Measurements from ENCODE around the gene CPNE5. TPM values are rescaled to one million over a fixed set of nuclear protein-coding genes. Genes with fewer than 3 reads are reported as not detected.

Gene CPNE5
- total RNA-seq, 1 donor from 2014 or later: 2.2 TPM

DNA sequence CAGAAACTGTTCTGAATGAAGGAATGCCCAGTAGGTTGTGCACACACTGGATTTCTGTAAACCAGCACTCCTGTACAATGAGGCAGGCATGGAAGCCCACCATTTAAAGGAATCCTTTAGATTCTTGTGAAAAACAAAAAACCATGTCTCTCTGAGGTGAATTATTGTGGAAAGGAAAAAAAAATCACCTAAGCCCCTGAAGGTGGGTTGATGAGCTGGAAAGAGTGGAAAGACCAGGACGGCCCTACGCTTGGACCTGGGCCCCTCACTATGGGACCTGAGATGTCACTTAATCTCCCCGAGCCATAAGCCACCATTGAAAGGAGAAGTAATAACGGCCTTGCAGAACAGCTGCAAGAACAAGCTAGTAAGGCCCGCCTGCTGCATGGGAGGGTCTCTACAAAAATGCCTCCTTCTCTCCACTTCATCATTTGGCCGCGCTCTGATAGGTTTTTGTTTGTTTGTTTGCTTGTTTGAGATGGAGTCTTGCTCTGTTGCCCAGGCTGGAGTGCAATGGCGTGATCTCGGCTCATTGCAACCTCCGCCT, 72.8 kb downstream of the CPNE5 start:
- intact Hi-C loops (cut with micrococcal nuclease): loop anchor here (1.0 to 10.0 kb wide), 5 partner anchors 16 to 438 kb away; no protein-coding TSS in a partner anchor

DNA sequence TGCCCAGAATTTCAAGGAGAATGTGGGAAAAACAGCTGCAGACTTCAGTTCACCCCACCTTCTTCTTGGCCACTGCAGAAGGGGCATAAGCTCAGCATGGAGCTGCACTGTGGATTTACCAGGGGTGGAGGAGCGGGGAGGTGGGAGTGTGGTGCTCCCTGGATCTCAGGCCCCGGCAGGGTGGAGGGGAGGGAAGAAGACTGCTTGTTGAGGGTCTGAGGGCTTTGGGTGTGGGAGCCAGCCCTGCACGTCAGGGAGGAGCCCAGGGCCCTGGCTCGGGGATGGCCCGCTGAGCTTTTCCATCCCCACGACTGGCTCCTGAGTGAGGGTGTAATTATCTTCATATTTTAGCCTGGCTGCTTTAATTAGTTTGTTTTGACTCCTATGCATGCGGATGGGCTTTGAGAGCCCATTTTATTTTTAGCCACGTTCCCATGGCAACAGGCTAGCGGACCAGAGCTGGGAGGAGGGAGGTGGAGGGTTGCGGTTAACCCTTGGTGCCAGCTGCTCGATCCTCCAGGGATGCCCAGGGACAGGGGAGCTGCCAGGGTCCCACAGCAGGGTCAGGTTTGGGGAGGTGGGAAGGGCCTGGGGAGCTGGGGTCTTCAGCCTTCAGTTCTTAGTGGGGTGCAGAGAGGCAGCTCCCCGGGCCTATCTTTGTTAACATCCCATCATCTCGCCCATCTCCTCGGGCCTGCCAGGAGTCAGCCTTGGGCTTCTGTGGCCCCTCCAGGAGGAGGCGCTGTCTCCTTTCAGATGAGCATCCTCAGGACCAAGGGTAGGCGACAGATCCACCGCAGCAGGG, 73.4 kb downstream of the CPNE5 start:
- intact Hi-C loops (cut with micrococcal nuclease): loop anchor here (1.0 to 10.0 kb wide), 5 partner anchors 17 to 439 kb away; no protein-coding TSS in a partner anchor

- intact Hi-C loops (cut with micrococcal nuclease): loop anchor here (5.0 to 10.0 kb wide), 2 partner anchors 112 to 440 kb away; no protein-coding TSS in a partner anchor
Observed at GRCh38 chr6:36765190-36765589, 74.1 kb downstream of the CPNE5 start.

DNA sequence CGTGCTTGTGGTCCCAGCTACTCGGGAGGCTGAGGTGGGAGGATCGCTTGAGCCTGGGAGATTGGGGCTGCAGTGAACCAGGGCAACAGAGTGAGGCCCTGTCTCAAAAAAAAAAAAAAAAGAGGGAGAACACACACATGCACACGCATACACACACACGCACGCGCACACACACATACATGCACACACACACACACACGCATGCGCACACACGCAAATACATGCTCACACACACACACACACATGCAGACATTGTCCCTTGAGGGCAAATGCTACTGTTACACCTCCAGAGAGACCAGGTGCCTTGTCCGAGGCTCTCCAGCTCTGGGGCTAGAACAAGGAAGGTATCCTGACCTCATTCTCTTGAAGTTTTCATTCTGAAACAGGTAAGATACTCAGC, 77.1 kb downstream of the CPNE5 start:
- intact Hi-C loops (cut with micrococcal nuclease): loop anchor here (10.0 kb wide), 1 partner anchor 443 kb away; no protein-coding TSS in a partner anchor

GRCh38 chr6:36760685-36761435, 78.4 kb downstream of the CPNE5 start:
- intact Hi-C loops (cut with micrococcal nuclease): loop anchor here (10.0 kb wide), 1 partner anchor 444 kb away; no protein-coding TSS in a partner anchor

GRCh38 chr6:36759148-36759759, 80.0 kb downstream of the CPNE5 start:
- intact Hi-C loops (cut with micrococcal nuclease): loop anchor here (1.0 to 5.0 kb wide), 7 partner anchors 78 to 417 kb away; partner anchors contain the start of genes KCTD20, PXT1 and STK38

DNA sequence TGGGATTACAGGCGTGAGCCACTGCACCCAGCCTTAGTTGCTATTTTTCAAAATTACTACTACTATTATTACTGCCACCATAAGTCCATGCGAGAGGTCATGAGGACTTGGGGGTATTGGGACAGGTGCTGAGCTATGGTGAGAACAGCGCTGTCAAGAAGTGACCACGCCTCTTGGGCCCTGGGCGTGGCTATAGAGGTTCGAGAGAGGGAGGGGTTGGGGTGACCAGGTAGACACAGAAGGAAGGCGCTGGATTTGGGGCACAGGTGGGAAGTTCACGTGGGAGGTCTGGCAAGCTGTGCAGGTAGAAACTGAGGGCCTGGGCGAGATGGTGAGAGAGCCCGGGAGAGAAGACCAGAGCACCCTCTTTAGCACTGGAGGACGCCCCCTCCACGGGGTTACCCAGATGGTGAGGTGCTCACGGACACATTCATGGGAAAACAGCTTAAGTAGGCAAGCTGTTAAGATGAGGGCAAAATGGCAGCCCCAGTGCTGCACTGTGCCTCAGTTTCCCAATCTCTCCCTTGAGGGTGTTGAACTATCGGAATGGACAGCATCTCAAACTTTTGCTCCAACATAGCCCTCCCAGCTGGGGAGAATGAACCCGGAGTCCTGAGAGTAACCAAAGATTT, 80.6 kb downstream of the CPNE5 start:
- intact Hi-C loops (cut with micrococcal nuclease): loop anchor here (1.0 to 5.0 kb wide), 7 partner anchors 78 to 416 kb away; partner anchors contain the start of genes KCTD20, PXT1 and STK38

GRCh38 chr6:36757943-36758508, 81.2 kb downstream of the CPNE5 start:
- intact Hi-C loops (cut with micrococcal nuclease): loop anchor here (2.0 to 5.0 kb wide), 5 partner anchors 77 to 416 kb away; partner anchors contain the start of genes KCTD20, PXT1 and STK38

DNA sequence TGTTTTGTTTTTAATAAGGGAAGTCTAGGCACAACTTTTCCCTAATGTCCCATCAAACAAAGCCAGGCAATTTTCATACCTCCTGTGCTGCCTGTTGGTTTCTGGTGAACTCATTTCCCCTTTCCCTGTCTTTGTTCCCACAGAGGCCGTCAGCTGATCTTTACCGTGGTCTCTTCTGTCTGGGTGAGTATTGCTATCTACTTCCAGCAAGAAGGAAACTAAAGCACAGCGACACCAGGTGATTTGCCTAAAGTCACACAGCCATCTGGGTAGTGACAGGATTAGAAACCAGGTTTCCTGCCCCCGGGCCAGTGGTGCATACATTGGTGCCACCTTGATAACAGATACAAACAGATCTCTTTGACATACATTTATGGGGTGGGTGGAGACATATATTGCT, 82.0 kb downstream of the CPNE5 start:
- intact Hi-C loops (cut with micrococcal nuclease): loop anchor here (5.0 kb wide), 4 partner anchors 210 to 415 kb away; partner anchors contain the start of genes KCTD20, PXT1 and STK38

- intact Hi-C loops (cut with micrococcal nuclease): loop anchor here (5.0 kb wide), 4 partner anchors 209 to 414 kb away; partner anchors contain the start of genes KCTD20, PXT1 and STK38
Observed at GRCh38 chr6:36756786-36757185, 82.5 kb downstream of the CPNE5 start.

DNA sequence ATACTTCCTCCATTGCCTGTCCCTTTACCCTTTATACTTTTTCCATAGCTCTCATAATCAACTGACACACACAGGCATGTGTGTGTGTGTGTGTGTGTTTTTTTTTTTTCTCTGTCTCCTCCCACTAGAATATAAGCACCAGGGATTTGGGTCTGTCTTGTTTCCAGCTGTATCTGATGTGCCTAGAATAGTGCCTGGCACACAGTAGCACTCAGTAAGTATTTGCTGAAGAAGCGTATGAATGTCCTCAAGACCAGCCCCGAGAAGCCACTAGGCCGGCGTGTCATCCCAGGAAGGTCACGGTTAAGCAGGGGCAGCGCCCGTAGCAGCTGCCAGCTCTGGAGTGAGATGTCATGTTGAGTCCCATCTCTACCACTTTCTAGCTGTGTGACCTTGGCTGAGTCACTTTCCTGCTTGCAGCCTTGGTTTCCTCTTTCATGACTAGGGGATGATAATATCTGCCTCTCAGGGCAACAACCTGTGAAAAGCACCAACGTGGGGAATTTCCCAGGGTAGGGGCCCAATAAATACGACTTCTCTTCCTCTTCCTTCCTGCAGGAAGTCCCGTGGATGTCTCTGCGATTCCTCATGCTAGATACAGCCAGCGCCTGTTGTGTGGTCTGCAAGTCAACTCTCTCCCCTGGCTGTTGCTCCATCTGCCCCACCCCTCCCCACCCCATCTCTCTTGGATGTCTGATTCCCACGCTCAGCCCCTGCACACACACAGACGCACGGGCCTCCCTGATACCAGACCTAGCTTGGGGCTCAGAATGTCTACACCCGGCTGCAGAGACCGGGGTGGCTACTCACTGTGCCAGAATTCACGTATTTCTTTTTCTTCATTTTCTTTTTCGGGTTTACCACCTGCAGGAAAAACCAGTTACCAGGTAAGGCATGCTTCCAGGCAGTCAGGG, 83.6 kb downstream of the CPNE5 start:
- intact Hi-C loops (cut with micrococcal nuclease): loop anchor here (5.0 kb wide), 4 partner anchors 208 to 413 kb away; partner anchors contain the start of genes KCTD20, PXT1 and STK38

DNA sequence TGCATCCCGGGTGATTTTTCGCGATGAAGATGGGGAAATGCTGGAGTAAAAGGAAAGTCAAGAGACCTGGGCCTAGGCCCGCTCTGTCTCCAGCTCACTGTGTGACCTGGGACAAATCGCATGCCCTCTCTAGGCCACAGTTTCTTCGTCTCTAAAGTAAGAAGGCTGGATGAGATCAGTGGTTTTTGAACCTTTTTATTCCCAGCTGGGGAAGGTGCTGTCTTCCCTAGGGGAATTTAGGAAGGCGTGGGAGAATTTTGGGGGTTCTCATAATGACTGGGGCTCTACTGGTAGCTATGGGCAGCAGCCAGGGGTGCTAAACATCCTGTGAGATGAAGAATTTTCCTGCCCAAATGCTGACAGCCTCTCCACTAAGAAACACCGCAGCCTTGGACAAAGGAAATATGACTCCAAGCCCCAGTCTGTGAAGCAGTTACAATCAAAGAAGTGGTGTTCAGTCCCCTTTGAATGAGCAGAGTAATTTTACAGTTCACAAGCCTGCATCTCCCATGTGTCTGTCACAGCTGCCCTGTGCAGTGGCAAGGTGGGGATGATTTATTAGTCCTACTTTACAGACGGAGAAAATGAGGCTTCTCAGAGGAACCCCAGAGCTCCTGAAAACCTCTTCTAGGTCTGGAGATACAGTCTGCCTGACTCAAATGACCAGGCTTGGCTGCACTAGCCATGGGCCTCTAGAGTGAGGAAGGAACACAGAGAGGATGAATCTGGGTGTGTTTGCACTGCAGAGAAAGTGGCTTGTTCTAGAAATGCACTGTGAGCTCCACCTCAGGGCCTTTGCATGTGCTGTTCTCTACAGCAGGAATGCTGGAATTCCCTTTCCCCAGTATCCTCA, 84.4 kb downstream of the CPNE5 start:
- intact Hi-C loops (cut with micrococcal nuclease): loop anchor here (5.0 kb wide), 4 partner anchors 208 to 413 kb away; partner anchors contain the start of genes KCTD20, PXT1 and STK38

DNA sequence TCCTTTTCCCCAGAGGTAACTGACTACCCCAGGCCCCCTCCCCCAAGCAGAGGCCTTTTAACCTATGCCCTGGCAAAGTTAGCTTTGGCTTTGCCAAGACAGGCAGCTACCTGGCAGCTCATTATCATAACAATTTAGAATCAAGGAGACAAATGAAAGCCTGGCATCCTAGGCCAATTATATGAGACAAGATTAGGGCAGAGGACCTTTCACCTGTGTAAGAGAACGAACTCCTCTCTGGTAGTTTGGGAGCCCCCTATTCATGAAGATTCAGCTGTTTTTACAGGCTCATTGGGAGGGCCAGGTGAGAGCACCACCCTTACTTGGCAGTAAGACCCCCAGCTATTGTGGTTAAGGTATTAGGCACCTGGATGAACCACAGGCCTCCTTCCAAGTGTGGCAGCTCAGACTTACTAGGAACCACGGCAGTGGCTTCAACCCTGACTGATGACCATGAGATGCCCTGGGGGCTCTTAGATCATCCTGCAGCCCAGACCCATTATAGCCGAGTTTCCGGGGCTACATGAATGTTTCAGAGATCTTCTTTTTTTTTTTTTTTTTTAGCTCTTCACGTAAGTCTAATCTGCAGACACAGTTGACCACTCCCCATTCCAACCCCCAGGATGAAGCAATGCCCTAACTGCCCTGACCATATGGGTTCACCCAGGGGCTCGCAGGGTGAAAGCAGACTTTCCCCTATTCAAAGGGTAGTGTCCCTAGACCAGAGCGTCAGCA, 85.4 kb downstream of the CPNE5 start:
- intact Hi-C loops (cut with micrococcal nuclease): no loop called here

- intact Hi-C loops (cut with micrococcal nuclease): no loop called here
Observed at GRCh38 chr6:36752886-36753506, 86.2 kb downstream of the CPNE5 start.

GRCh38 chr6:36752187-36752885, 86.9 kb downstream of the CPNE5 start:
- intact Hi-C loops (cut with micrococcal nuclease): no loop called here

- intact Hi-C loops (cut with micrococcal nuclease): no loop called here
Observed at GRCh38 chr6:36751833-36752186, 87.4 kb downstream of the CPNE5 start.

Measured in T-helper 2 cell treated with Interferon-gamma antibody and Interleukin-4, amounts not matched to agents 100 ng/mL and 5 ng/mL, for 36 hours (primary cell).